H9 (cell line): ENCODE measurements around the gene ABCG1. TPM values are rescaled to one million over a fixed set of nuclear protein-coding genes. Genes with fewer than 3 reads are reported as not detected.

Experiments
- DNase-seq: peaks from one replicate; pipeline ENCODE4 v3.0.0-alpha.2; 2017
- H2AFZ ChIP-seq: one replicate; pipeline ENCODE4 v1.6.1; 2013; ENCODE audit warnings: mild to moderate bottlenecking, low read length, control low read depth, moderate library complexity
- H2AK5ac ChIP-seq: 2 replicates; pipeline ENCODE4 v1.6.1; 2013; ENCODE audit warnings: low read length, control low read depth, mixed read lengths; ENCODE audit not compliant: insufficient read length
- H2BK120ac ChIP-seq: one replicate; pipeline ENCODE4 v1.6.1; 2013; ENCODE audit warnings: low read depth, mild to moderate bottlenecking, low read length, control low read depth, inconsistent platforms; ENCODE audit not compliant: poor library complexity, severe bottlenecking
- H2BK12ac ChIP-seq: 2 replicates; pipeline ENCODE4 v1.6.1; 2013; ENCODE audit warnings: low read length, control low read depth, mixed read lengths, low read depth; ENCODE audit not compliant: insufficient read length
- H2BK15ac ChIP-seq: 2 replicates; pipeline ENCODE4 v1.6.1; 2013; ENCODE audit warnings: low read depth, low read length, control low read depth
- H2BK20ac ChIP-seq: one replicate; pipeline ENCODE4 v1.6.1; 2013; ENCODE audit warnings: low read depth, mild to moderate bottlenecking, low read length, control low read depth, inconsistent platforms; ENCODE audit not compliant: poor library complexity, severe bottlenecking
- H2BK5ac ChIP-seq: 2 replicates; pipeline ENCODE4 v1.6.1; 2013; ENCODE audit warnings: low read length, control low read depth, mixed read lengths; ENCODE audit not compliant: insufficient read length
- H3K14ac ChIP-seq: 2 replicates; pipeline ENCODE4 v1.6.1; 2013; ENCODE audit warnings: low read length, control low read depth; ENCODE audit not compliant: insufficient read depth
- H3K18ac ChIP-seq: 2 replicates; pipeline ENCODE4 v1.6.1; 2013; ENCODE audit warnings: low read depth, mild to moderate bottlenecking, mixed read lengths, low read length, control low read depth; ENCODE audit not compliant: insufficient read length
- H3K23ac ChIP-seq: 2 replicates; pipeline ENCODE4 v1.6.1; 2013; ENCODE audit warnings: low read length, control low read depth, mixed read lengths, low read depth; ENCODE audit not compliant: insufficient read length
- H3K23me2 ChIP-seq: 2 replicates; pipeline ENCODE4 v1.6.1; 2013; ENCODE audit warnings: low read depth, mild to moderate bottlenecking, mixed read lengths, low read length, control low read depth; ENCODE audit not compliant: insufficient read length, poor library complexity, severe bottlenecking
- H3K27ac ChIP-seq: 2 replicates; pipeline ENCODE4 v1.5.1; 2013; ENCODE audit warnings: low read length, control low read depth, mixed read lengths, low read depth; ENCODE audit not compliant: insufficient read length
- H3K27me3 ChIP-seq: 2 replicates; pipeline ENCODE4 v1.6.1; 2013; ENCODE audit warnings: low read length, control low read depth, inconsistent platforms; ENCODE audit not compliant: insufficient read depth
- H3K4ac ChIP-seq: 2 replicates; pipeline ENCODE4 v1.6.1; 2013; ENCODE audit warnings: low read depth, mild to moderate bottlenecking, control low read depth, inconsistent platforms, low read length, moderate library complexity
- H3K4me1 ChIP-seq: 2 replicates; pipeline ENCODE4 v1.6.1; 2013; ENCODE audit warnings: low read length, control low read depth, inconsistent platforms; ENCODE audit not compliant: insufficient read depth
- H3K4me2 ChIP-seq: 2 replicates; pipeline ENCODE4 v1.6.1; 2013; ENCODE audit warnings: low read length, control low read depth, mixed read lengths; ENCODE audit not compliant: insufficient read length, insufficient read depth
- H3K56ac ChIP-seq: 2 replicates; pipeline ENCODE4 v1.6.1; 2013; ENCODE audit warnings: low read depth, mild to moderate bottlenecking, mixed read lengths, low read length, control low read depth; ENCODE audit not compliant: insufficient read length
- H3K79me1 ChIP-seq: 2 replicates; pipeline ENCODE4 v1.6.1; 2013; ENCODE audit warnings: low read depth, mild to moderate bottlenecking, moderate library complexity, low read length, control low read depth, inconsistent platforms; ENCODE audit not compliant: insufficient read depth, poor library complexity, severe bottlenecking
- H3K79me2 ChIP-seq: 2 replicates; pipeline ENCODE4 v1.6.1; 2013; ENCODE audit warnings: low read length, control low read depth, inconsistent platforms; ENCODE audit not compliant: insufficient read depth
- H3K9ac ChIP-seq: 2 replicates; pipeline ENCODE4 v1.6.1; 2013; ENCODE audit warnings: low read length, control low read depth, mixed read lengths; ENCODE audit not compliant: insufficient read length; ENCODE audit errors: extremely low read depth
- H3K9me3 ChIP-seq: one replicate; pipeline ENCODE4 v1.6.1; 2013; ENCODE audit warnings: low read depth, low read length, inconsistent platforms; ENCODE audit not compliant: control insufficient read depth
- H3T11ph ChIP-seq: one replicate; pipeline ENCODE4 v1.6.1; 2013; ENCODE audit warnings: mild to moderate bottlenecking, low read length, control low read depth, inconsistent platforms
- H4K20me1 ChIP-seq: one replicate; pipeline ENCODE4 v1.6.1; 2013; ENCODE audit not compliant: control insufficient read depth, insufficient read length, insufficient read depth
- H4K5ac ChIP-seq: 2 replicates; pipeline ENCODE4 v1.6.1; 2013; ENCODE audit warnings: low read depth, mild to moderate bottlenecking, mixed read lengths, low read length, control low read depth; ENCODE audit not compliant: insufficient read length
- H4K8ac ChIP-seq: replicated peaks from 2 replicates; pipeline ENCODE4 v1.6.1; 2013; ENCODE audit warnings: low read length, control low read depth, mixed read lengths, low read depth; ENCODE audit not compliant: insufficient read length
- H4K91ac ChIP-seq: 2 replicates; pipeline ENCODE4 v1.6.1; 2013; ENCODE audit warnings: low read depth, mild to moderate bottlenecking, moderate library complexity, mixed read lengths, low read length, control low read depth; ENCODE audit not compliant: insufficient read length
- H3K27ac Mint-ChIP-seq, 3 experiments: 2 replicates in 2 of 3; 3 replicates in 1 of 3; pipeline ENCODE4 v1.8.0; 2020 to 2021; ENCODE audit warnings: mixed read lengths in 3 of 3, mild to moderate bottlenecking in 1 of 3, moderate library complexity in 1 of 3
- H3K27me3 Mint-ChIP-seq: 2 replicates; pipeline ENCODE4 v1.8.0; 2021; ENCODE audit warnings: low read depth, mild to moderate bottlenecking, moderate library complexity, mixed read lengths
- H3K36me3 Mint-ChIP-seq, 3 experiments: 2 replicates in 2 of 3; 3 replicates in 1 of 3; pipeline ENCODE4 v1.8.0; 2020 to 2021; ENCODE audit warnings: low read depth in 3 of 3, mixed read lengths in 3 of 3; ENCODE audit not compliant: insufficient read depth in 1 of 3
- H3K4me1 Mint-ChIP-seq, 2 experiments: 2 replicates each; pipeline ENCODE4 v1.8.0; 2020; ENCODE audit warnings: mixed read lengths in 2 of 2
- H3K4me3 Mint-ChIP-seq, 2 experiments: 2 replicates in 1 of 2; 3 replicates in 1 of 2; pipeline ENCODE4 v1.8.0; 2020 to 2021; ENCODE audit warnings: mild to moderate bottlenecking in 2 of 2, mixed read lengths in 2 of 2, moderate library complexity in 1 of 2
- H3K9me3 Mint-ChIP-seq, 2 experiments: 2 replicates in 1 of 2; 3 replicates in 1 of 2; pipeline ENCODE4 v1.8.0; 2020; ENCODE audit warnings: mild to moderate bottlenecking in 2 of 2, mixed read lengths in 2 of 2, moderate library complexity in 1 of 2
- WGBS: extraction: QIAGEN DNeasy Blood & Tissue Kit; methylation state at CpG from one replicate; pipeline ENCODE4 v1.1.7; 2013; ENCODE audit warnings: missing lambda C conversion rate, low lambda C conversion rate, mixed read lengths; ENCODE audit not compliant: insufficient read length; ENCODE audit errors: extremely low coverage; 5-methylcytosine and 5-hydroxymethylcytosine counted together
- total RNA-seq: library from RNA; stranded (reverse); gene quantifications from 2 replicates; pipeline ENCODE4 v1.2.1, GENCODE V29; 2021
- TF ChIP-seq, protein P1 (sequence below): fragments of 200-600 bp; sonication (generic); conservative IDR thresholded peaks from 3 replicates; pipeline ENCODE4 v1.8.0; 2021; ENCODE audit warnings: antibody characterized with exemption, mild to moderate bottlenecking

The ABCG1 gene
- total RNA-seq, 1 experiment from 2014 or later = 0.83 TPM

DNA sequence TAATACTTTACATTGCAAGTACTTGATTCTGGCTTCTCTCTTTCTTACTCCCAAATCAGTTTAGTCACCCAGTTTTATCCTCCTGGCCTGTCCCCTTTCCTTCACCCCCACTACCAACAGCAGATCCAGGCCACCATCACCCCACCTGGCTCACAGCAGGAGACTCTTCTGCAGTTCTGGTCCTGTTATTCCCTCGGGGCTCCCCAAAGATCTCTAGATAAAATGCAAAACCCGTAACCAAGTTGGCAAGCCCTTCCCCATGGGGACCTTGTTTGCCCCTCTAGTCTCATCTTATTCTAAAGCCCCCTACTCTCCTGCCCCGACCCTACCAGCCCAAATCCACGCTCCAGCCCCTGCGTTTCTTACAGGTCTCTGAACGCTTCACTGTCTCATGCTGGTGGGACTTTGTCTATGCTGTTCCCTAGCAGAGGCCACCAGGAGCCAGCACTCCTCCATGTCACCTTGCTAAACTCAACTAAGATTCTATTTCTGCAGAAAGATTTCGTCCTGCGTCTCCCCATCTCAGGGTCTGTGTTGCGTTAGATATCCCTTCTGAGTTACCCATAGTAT, 4.0 kb downstream of the ABCG1 start:
- Histone ChIP-seq H3K14ac (no peak overlapping the region), H3K9me3 (no peaks in the 10 kb centered on the region), H3K79me2 (no peaks in the 10 kb centered on the region), H2AFZ (no peak overlapping the region), H3K23ac (no peak overlapping the region), H3K9ac (no peak overlapping the region), H3K18ac (no peak overlapping the region), H3K4me2 (no peak overlapping the region), H2BK20ac (no peak overlapping the region), H3T11ph (no peak overlapping the region), H3K56ac (no peak overlapping the region), H2BK12ac (no peak overlapping the region), H4K8ac (no peak overlapping the region), H4K91ac (no peak overlapping the region), H2AK5ac (no peak overlapping the region), H3K27ac (no peak overlapping the region), H2BK120ac (no peak overlapping the region), H3K79me1 (no peaks in the 10 kb centered on the region), H3K23me2 (peaks cover 17% of the 10 kb centered on the region), H4K20me1 (no peaks in the 10 kb centered on the region), H4K5ac (no peak overlapping the region), H2BK15ac (no peak overlapping the region), H3K27me3 (peaks cover 6% of the 10 kb centered on the region; the same call in 1 of the 2 replicates), H3K4ac (no peak overlapping the region), H3K4me1 (no peaks in the 10 kb centered on the region), H2BK5ac (no peak overlapping the region)
- H3K9me3 Mint-ChIP-seq = peaks cover 0 to 3% of the 10 kb centered on the region in 2 experiments; a peak in 2 of 5 replicates
- peaks cover 0 to 2% (median 0%) of the 10 kb centered on the region in 3 experiments; a peak in 2 of 7 replicates for H3K36me3 Mint-ChIP-seq
- no peak overlapping the region; a peak in 2 of 7 replicates for H3K27ac Mint-ChIP-seq
- no peak for DNase-seq
- H3K27me3 Mint-ChIP-seq = peaks cover 89% of the 10 kb centered on the region
- peaks cover 12 to 13% of the 10 kb centered on the region in 2 experiments for H3K4me1 Mint-ChIP-seq
- no peak overlapping the region for H3K4me3 Mint-ChIP-seq
- TF ChIP-seq, protein P1, sequence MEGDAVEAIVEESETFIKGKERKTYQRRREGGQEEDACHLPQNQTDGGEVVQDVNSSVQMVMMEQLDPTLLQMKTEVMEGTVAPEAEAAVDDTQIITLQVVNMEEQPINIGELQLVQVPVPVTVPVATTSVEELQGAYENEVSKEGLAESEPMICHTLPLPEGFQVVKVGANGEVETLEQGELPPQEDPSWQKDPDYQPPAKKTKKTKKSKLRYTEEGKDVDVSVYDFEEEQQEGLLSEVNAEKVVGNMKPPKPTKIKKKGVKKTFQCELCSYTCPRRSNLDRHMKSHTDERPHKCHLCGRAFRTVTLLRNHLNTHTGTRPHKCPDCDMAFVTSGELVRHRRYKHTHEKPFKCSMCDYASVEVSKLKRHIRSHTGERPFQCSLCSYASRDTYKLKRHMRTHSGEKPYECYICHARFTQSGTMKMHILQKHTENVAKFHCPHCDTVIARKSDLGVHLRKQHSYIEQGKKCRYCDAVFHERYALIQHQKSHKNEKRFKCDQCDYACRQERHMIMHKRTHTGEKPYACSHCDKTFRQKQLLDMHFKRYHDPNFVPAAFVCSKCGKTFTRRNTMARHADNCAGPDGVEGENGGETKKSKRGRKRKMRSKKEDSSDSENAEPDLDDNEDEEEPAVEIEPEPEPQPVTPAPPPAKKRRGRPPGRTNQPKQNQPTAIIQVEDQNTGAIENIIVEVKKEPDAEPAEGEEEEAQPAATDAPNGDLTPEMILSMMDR = no peak
- no CpG with 5 or more reads among the region's 9 CpGs for WGBS
